ENCODE results near the gene PRSS21. TPM values are rescaled to one million over a fixed set of nuclear protein-coding genes. Genes with fewer than 3 reads are reported as not detected.

The PRSS21 gene
- total RNA-seq, 4 donors from 2014 or later = 1.5 TPM; not detected in 3

- peaks cover 0 to 39% (median 0%) of the 10 kb centered on the region in 4 donors for H3K27me3 ChIP-seq
- TF ChIP-seq, protein P1, sequence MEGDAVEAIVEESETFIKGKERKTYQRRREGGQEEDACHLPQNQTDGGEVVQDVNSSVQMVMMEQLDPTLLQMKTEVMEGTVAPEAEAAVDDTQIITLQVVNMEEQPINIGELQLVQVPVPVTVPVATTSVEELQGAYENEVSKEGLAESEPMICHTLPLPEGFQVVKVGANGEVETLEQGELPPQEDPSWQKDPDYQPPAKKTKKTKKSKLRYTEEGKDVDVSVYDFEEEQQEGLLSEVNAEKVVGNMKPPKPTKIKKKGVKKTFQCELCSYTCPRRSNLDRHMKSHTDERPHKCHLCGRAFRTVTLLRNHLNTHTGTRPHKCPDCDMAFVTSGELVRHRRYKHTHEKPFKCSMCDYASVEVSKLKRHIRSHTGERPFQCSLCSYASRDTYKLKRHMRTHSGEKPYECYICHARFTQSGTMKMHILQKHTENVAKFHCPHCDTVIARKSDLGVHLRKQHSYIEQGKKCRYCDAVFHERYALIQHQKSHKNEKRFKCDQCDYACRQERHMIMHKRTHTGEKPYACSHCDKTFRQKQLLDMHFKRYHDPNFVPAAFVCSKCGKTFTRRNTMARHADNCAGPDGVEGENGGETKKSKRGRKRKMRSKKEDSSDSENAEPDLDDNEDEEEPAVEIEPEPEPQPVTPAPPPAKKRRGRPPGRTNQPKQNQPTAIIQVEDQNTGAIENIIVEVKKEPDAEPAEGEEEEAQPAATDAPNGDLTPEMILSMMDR (IDR thresholded peaks at IDR 0.05) = no peak
- TF ChIP-seq POLR2A (IDR thresholded peaks at IDR 0.05) = no peak
- intact Hi-C loops (cut with DNase I) = no loop called here
- H3K27ac ChIP-seq = no peak overlapping the region
- H3K4me3 ChIP-seq = no peak overlapping the region
- 29 to 32% methylated on average over 3 of the region's 3 CpGs for WGBS, 2 donors
- DNase-seq = no peak
- H3K36me3 ChIP-seq = peaks cover 0 to 1% (median 0%) of the 10 kb centered on the region in 3 donors
- H3K4me1 ChIP-seq = peaks cover 0 to 9% (median 9%) of the 10 kb centered on the region in 3 donors
- H3K9me3 ChIP-seq = no peaks in the 10 kb centered on the region
These were observed 29.7 kb downstream of the PRSS21 start for GRCh38 chr16:2846511-2847310.

GRCh38 chr16:2848933-2849725 is 32.1 kb downstream of the PRSS21 start:
- Histone ChIP-seq H3K4me1 (no peaks in the 10 kb centered on the region), H3K36me3 (peaks cover 0 to 24% (median 0%) of the 10 kb centered on the region in 3 donors), H3K4me3 (no peak overlapping the region), H3K27me3 (peaks cover 0 to 61% (median 0%) of the 10 kb centered on the region in 4 donors), H3K27ac (no peak overlapping the region), H3K9me3 (no peaks in the 10 kb centered on the region)
- intact Hi-C loops (cut with DNase I) = no loop called here
- WGBS, 2 donors = 81 to 84% methylated on average over 15 to 16 of the region's 16 CpGs
- TF ChIP-seq, protein P1 (IDR thresholded peaks at IDR 0.05) = no peak
- no peak for TF ChIP-seq POLR2A (IDR thresholded peaks at IDR 0.05)
- no peak for DNase-seq

GRCh38 chr16:2852003-2852730 is 35.1 kb downstream of the PRSS21 start:
- TF ChIP-seq, protein P1 (IDR thresholded peaks at IDR 0.05) = no peak
- TF ChIP-seq POLR2A (IDR thresholded peaks at IDR 0.05) = no peak
- WGBS, 2 donors = 80 to 88% methylated on average over 2 to 7 of the region's 16 CpGs
- intact Hi-C loops (cut with DNase I) = no loop called here
- Histone ChIP-seq H3K27me3 (peaks cover 0 to 69% (median 0%) of the 10 kb centered on the region in 4 donors), H3K27ac (no peak overlapping the region), H3K36me3 (peaks cover 0 to 36% (median 0%) of the 10 kb centered on the region in 3 donors), H3K9me3 (peaks cover 0 to 6% (median 5%) of the 10 kb centered on the region in 3 donors), H3K4me1 (peaks cover 0 to 20% (median 6%) of the 10 kb centered on the region in 3 donors), H3K4me3 (no peak overlapping the region)
- no peak for DNase-seq

DNA sequence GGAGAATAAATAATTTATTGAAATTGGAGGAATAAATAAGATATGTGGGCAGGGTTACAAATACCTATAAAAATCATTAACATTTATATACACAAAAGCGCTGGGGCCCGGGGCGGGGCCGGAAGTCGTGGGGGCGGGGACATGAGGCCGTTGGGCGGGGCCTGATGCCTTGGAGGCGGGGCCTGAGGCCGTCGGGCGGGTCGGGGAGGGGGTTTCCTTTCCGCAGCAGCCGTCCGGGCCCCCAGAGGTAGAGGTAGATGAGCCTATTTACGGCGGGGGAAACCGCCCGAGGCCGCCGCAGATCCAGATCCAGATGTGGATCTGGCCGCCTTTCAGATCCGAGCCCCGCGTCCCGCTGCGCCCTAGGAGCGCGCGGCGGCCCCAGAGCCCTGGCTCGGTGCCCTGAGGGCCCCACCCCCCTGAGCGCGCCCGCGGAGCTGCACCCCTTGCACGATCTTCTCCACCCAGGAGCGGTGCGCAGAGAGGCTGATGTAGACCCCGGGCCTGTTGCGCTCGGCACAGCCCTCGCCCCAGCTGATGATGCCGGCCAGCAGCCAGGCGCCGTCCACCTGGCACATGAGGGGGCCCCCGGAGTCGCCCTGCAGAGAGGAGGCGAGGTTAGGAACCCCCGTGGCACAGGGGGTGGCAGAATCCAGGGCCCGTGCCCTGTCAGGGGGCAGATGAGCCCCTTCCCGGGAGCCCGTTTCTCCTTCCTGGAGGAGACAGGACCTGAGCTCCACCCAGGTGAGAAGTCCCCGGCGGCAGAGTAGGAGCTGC is 35.9 kb downstream of the PRSS21 start:
- intact Hi-C loops (cut with DNase I) = no loop called here
- no peak for DNase-seq

More for the DNA sequence above, 35.9 kb downstream of the PRSS21 start:
- Histone ChIP-seq H3K27ac (no peak overlapping the region), H3K27me3 (peaks cover 0 to 70% (median 0%) of the 10 kb centered on the region in 4 donors), H3K4me3 (no peak overlapping the region), H3K4me1 (peaks cover 0 to 27% (median 11%) of the 10 kb centered on the region in 3 donors), H3K36me3 (peaks cover 0 to 36% (median 0%) of the 10 kb centered on the region in 3 donors), H3K9me3 (peaks cover 0 to 6% (median 5%) of the 10 kb centered on the region in 3 donors)
- WGBS, 2 donors = no CpG with 5 or more reads among the region's 56 CpGs
- TF ChIP-seq, protein P1 (IDR thresholded peaks at IDR 0.05) = no peak
- no peak for TF ChIP-seq POLR2A (IDR thresholded peaks at IDR 0.05)
